Measurements from ENCODE around the gene MAPK9.
A peak's percentile ranks its signal among the peaks of the same experiment; 100 is the strongest.

- TF ChIP-seq, protein P1, sequence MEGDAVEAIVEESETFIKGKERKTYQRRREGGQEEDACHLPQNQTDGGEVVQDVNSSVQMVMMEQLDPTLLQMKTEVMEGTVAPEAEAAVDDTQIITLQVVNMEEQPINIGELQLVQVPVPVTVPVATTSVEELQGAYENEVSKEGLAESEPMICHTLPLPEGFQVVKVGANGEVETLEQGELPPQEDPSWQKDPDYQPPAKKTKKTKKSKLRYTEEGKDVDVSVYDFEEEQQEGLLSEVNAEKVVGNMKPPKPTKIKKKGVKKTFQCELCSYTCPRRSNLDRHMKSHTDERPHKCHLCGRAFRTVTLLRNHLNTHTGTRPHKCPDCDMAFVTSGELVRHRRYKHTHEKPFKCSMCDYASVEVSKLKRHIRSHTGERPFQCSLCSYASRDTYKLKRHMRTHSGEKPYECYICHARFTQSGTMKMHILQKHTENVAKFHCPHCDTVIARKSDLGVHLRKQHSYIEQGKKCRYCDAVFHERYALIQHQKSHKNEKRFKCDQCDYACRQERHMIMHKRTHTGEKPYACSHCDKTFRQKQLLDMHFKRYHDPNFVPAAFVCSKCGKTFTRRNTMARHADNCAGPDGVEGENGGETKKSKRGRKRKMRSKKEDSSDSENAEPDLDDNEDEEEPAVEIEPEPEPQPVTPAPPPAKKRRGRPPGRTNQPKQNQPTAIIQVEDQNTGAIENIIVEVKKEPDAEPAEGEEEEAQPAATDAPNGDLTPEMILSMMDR (IDR thresholded peaks at IDR 0.05), result peak; percentile 70 to 93 (median 84)
- no peak for TF ChIP-seq POLR2A (IDR thresholded peaks at IDR 0.05)
These were observed 23.9 kb upstream of the MAPK9 start for GRCh38 chr5:180315762-180316212.

Data from heart left ventricle (tissue), 13 donors.